Hepatocyte (in vitro differentiated cells): Measurements from ENCODE around the gene CDH4. TPM values are rescaled to one million over a fixed set of nuclear protein-coding genes. Genes with fewer than 3 reads are reported as not detected.

Experiments
- DNase-seq: peaks from one replicate; pipeline ENCODE4 v3.0.0-alpha.2; 2016; ENCODE audit warnings: low spot score
- H2AFZ ChIP-seq: fragments of 200-600 bp; sonication (generic); 2 replicates; pipeline ENCODE4 v1.6.0; 2016; ENCODE audit warnings: antibody characterized with exemption, mild to moderate bottlenecking
- H3K27ac ChIP-seq: fragments of 200-600 bp; sonication (generic); 2 replicates; pipeline ENCODE4 v1.5.1; 2016; ENCODE audit warnings: mild to moderate bottlenecking
- H3K27me3 ChIP-seq: fragments of 200-600 bp; sonication (generic); 2 replicates; pipeline ENCODE4 v1.6.1; 2016
- H3K36me3 ChIP-seq: fragments of 200-600 bp; sonication (generic); replicated peaks from 2 replicates; pipeline ENCODE4 v1.5.1; 2016; ENCODE audit warnings: low read depth; ENCODE audit not compliant: insufficient read depth
- H3K4me1 ChIP-seq: fragments of 200-600 bp; sonication (generic); 2 replicates; pipeline ENCODE4 v1.5.1; 2016; ENCODE audit warnings: mild to moderate bottlenecking, moderate library complexity; ENCODE audit not compliant: insufficient read depth
- H3K4me2 ChIP-seq: fragments of 200-600 bp; sonication (generic); 2 replicates; pipeline ENCODE4 v1.6.0; 2016
- H3K4me3 ChIP-seq: fragments of 200-600 bp; sonication (generic); 2 replicates; pipeline ENCODE4 v1.5.1; 2016; ENCODE audit warnings: mild to moderate bottlenecking
- H3K79me2 ChIP-seq: fragments of 200-600 bp; sonication (generic); 2 replicates; pipeline ENCODE4 v1.6.0; 2017; ENCODE audit warnings: mild to moderate bottlenecking
- H3K9me2 ChIP-seq: fragments of 200-600 bp; sonication (generic); replicated peaks from 2 replicates; pipeline ENCODE4 v1.6.0; 2017; ENCODE audit warnings: mild to moderate bottlenecking; ENCODE audit not compliant: insufficient read depth
- H3K9me3 ChIP-seq: fragments of 200-600 bp; sonication (generic); 2 replicates; pipeline ENCODE4 v1.5.1; 2016; ENCODE audit warnings: low read depth, mild to moderate bottlenecking
- H4K20me1 ChIP-seq: fragments of 200-600 bp; sonication (generic); 2 replicates; pipeline ENCODE4 v1.6.0; 2016; ENCODE audit warnings: mild to moderate bottlenecking; ENCODE audit not compliant: insufficient read depth, poor library complexity, severe bottlenecking
- EZH2 ChIP-seq: fragments of 200-600 bp; sonication (generic); IDR thresholded peaks from 2 replicates; pipeline ENCODE4 v1.6.1; 2016; ENCODE audit warnings: antibody characterized with exemption, mild to moderate bottlenecking, borderline replicate concordance
- EZH2phosphoT487 ChIP-seq: fragments of 200-600 bp; sonication (generic); IDR thresholded peaks from one replicate; pipeline ENCODE4 v1.6.1; 2018; ENCODE audit warnings: antibody characterized with exemption, mild to moderate bottlenecking, low read depth, moderate library complexity; ENCODE audit not compliant: unreplicated experiment, severe bottlenecking
- WGBS: methylation state at CpG from one replicate; pipeline ENCODE4 v1.1.6; 2016; ENCODE audit warnings: low lambda C conversion rate; ENCODE audit errors: missing lambda C conversion rate; 5-methylcytosine and 5-hydroxymethylcytosine counted together
- polyA plus RNA-seq: library from polyadenylated mRNA; unstranded; fragments of >200 nt; fragmentation: Nextera tagmentation; extraction: Ambion mirVana; gene quantifications from 2 replicates; pipeline ENCODE4 v1.2.1, GENCODE V29; 2016
- total RNA-seq: library from RNA; depleted of rRNA; stranded (reverse); fragments of >200 nt; gene quantifications from 2 replicates; pipeline ENCODE4 v1.2.3, GENCODE V29; 2014
- TF ChIP-seq, protein P1 (sequence below): fragments of 200-600 bp; sonication (generic); IDR thresholded peaks from 2 replicates; pipeline ENCODE4 v1.5.1; 2016; ENCODE audit warnings: antibody characterized with exemption, mild to moderate bottlenecking; ENCODE audit not compliant: poor library complexity

Gene CDH4
- total and polyA plus RNA-seq, 2 experiments from 2014 or later, result 0.53 to 0.73 TPM

DNA sequence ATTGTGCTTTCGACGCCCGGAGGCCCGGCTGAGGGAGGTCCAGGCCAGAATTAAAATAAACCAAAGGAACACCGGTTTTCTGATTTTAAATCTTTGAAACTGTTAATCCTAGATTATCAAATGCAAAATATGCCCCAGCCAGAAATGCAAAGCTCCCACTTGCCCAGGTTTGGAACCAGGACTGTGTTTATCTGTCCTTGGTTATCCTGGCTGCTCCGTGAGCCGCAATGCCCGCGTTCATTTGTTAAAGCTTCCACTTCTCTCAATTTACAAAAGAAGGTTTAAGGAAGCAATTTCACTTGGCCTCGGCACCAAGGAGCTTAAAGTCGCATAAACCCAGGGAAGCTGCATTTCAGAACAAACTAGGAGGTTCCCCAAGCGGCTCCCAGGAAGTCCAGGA lies 563.6 kb downstream of the CDH4 start:
- H3K27me3 ChIP-seq, result no peaks in the 10 kb centered on the region
- no peaks in the 10 kb centered on the region for H3K4me1 ChIP-seq
- H3K27ac ChIP-seq, result no peak overlapping the region

DNA sequence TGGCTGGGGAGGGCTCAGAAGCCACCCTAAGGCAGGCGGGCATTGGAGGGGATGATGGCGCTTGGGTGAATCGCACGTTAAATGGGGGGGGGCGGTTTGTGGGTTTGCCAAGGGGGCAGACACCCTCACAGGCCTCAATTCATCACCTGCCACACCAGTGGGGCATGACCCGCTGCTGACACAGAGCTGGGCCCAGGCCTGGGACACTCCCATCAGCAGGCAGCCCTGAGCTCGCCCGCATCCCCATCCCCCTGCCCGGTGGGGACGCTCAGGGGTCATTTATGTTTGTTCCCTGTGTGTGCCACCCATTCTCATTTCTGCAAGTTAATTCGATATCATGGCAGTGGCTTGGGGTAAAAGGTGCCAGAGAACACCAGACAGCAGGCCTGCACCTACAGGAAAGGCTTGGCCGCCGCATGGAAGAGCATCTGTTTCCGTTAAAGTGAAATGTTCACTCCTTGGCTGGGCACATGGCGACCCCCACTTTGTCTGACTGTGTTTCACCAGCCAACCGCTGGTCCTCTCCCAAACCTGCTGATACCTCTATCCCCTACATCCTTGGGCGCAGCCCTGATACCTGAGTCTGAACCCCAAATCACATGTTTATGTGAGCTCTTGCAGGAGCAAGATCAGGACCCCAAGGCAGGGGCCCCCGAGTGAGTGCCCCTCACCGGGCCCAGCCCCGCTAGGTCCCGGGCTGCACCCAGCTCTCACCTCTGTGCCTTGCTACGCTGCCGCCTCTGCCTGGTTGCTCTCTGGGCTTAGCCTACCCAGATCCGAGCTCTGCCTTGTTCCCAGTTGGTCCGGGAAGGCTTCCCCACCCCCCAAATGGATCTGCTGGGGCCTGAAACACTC lies 564.8 kb downstream of the CDH4 start:
- Histone ChIP-seq H2AFZ (no peak overlapping the region), H3K4me3 (no peak overlapping the region), H3K9me3 (no peaks in the 10 kb centered on the region), H3K27me3 (no peaks in the 10 kb centered on the region), H3K36me3 (no peaks in the 10 kb centered on the region), H4K20me1 (no peaks in the 10 kb centered on the region), H3K4me2 (no peak overlapping the region), H3K27ac (no peak overlapping the region), H3K9me2 (no peaks in the 10 kb centered on the region), H3K79me2 (no peaks in the 10 kb centered on the region), H3K4me1 (no peaks in the 10 kb centered on the region)
- no peak for DNase-seq
- WGBS, result 89% methylated on average over 25 of the region's 25 CpGs
- TF ChIP-seq, protein P1, sequence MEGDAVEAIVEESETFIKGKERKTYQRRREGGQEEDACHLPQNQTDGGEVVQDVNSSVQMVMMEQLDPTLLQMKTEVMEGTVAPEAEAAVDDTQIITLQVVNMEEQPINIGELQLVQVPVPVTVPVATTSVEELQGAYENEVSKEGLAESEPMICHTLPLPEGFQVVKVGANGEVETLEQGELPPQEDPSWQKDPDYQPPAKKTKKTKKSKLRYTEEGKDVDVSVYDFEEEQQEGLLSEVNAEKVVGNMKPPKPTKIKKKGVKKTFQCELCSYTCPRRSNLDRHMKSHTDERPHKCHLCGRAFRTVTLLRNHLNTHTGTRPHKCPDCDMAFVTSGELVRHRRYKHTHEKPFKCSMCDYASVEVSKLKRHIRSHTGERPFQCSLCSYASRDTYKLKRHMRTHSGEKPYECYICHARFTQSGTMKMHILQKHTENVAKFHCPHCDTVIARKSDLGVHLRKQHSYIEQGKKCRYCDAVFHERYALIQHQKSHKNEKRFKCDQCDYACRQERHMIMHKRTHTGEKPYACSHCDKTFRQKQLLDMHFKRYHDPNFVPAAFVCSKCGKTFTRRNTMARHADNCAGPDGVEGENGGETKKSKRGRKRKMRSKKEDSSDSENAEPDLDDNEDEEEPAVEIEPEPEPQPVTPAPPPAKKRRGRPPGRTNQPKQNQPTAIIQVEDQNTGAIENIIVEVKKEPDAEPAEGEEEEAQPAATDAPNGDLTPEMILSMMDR, result no peak
- TF ChIP-seq EZH2phosphoT487 (no peak), EZH2 (no peak)

More for the DNA sequence above, 563.6 kb downstream of the CDH4 start:
- no peak overlapping the region for H3K4me2 ChIP-seq
- no peaks in the 10 kb centered on the region for H3K9me3 ChIP-seq
- H3K79me2 ChIP-seq, result no peaks in the 10 kb centered on the region
- no peak for DNase-seq
- H2AFZ ChIP-seq, result no peak overlapping the region
- H3K36me3 ChIP-seq, result no peaks in the 10 kb centered on the region
- H3K9me2 ChIP-seq, result no peaks in the 10 kb centered on the region
- 87% methylated on average over 12 of the region's 12 CpGs for WGBS
- H4K20me1 ChIP-seq, result no peaks in the 10 kb centered on the region
- no peak overlapping the region for H3K4me3 ChIP-seq
- no peak for TF ChIP-seq EZH2phosphoT487

DNA sequence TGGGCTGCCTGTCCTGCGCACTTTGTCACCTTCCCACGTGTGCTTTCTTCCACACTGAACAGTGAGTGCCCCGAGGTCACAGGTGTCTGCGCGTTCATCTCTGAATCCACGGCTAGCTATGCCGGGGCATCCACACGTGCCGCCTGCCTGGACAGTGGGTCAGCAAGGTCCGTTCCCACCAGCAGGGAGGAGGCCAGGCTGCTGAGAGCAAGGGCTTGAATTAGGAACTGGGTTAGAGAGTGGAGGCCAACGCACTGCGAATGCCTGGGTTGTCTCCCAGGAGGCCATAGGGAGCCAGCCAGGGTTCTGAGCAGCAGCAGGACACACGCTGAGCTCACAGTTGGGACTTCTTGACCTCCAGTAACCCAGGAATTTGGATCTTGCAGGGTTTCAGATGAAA lies 565.5 kb downstream of the CDH4 start:
- TF ChIP-seq EZH2phosphoT487 (no peak), EZH2 (no peak)
- TF ChIP-seq, protein P1, result no peak

DNA sequence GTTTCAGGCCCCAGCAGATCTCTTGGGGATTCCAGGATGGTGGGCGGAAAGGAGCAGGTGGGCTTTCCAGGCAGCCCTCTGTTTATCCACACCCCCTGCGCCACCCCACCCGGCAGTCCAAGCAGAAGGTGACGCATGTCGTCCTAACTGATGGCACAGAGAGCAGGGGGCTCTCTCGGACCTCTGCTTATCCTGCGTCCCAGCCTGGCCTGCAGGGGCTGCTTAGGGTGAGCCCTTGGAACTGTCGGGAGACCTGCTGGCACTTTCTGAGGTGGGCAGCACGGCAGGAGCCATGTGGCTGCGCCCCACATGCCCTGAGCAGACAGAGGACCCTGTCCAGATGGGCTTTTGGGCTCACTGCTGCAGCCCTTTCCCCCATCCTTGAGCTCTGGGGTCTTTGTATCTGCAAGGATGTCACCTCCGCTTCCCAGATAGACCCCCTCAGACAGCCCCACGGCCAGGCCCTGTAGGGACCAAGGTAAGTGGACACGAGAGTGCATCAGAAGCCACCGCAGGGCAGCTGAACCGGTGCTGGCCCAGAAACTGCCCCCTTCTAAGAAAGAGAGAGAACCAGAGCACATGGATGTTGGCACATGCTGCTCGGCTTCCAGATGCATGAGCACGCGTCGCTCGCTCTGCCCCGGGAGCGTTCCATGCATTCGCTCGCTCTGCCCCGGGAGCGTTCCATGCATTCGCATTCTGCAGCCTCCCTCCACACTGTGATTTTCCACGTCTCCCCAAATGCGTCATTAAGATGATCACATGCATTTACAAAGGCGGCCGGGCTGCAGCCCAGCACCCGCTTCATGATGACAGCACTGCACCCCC lies 566.9 kb downstream of the CDH4 start:
- no peaks in the 10 kb centered on the region for H3K79me2 ChIP-seq
- H3K4me3 ChIP-seq, result no peak overlapping the region
- H3K27ac ChIP-seq, result no peak overlapping the region
- TF ChIP-seq EZH2phosphoT487 (no peak), EZH2 (no peak)
- TF ChIP-seq, protein P1, result no peak
- no peaks in the 10 kb centered on the region for H3K4me1 ChIP-seq
- H3K9me2 ChIP-seq, result no peaks in the 10 kb centered on the region
- H3K4me2 ChIP-seq, result no peak overlapping the region
- 92% methylated on average over 32 of the region's 32 CpGs for WGBS
- no peaks in the 10 kb centered on the region for H3K9me3 ChIP-seq
- no peak for DNase-seq
- no peaks in the 10 kb centered on the region for H4K20me1 ChIP-seq
- no peak overlapping the region for H2AFZ ChIP-seq
- no peaks in the 10 kb centered on the region for H3K36me3 ChIP-seq
- H3K27me3 ChIP-seq, result no peaks in the 10 kb centered on the region

More for the DNA sequence above, 565.5 kb downstream of the CDH4 start:
- H3K4me1 ChIP-seq, result no peaks in the 10 kb centered on the region
- no peaks in the 10 kb centered on the region for H3K79me2 ChIP-seq
- no peaks in the 10 kb centered on the region for H3K9me3 ChIP-seq
- H3K4me3 ChIP-seq, result no peak overlapping the region
- DNase-seq, result no peak
- H3K36me3 ChIP-seq, result no peaks in the 10 kb centered on the region
- H2AFZ ChIP-seq, result no peak overlapping the region
- WGBS, result 92% methylated on average over 13 of the region's 13 CpGs
- no peaks in the 10 kb centered on the region for H3K9me2 ChIP-seq
- no peaks in the 10 kb centered on the region for H3K27me3 ChIP-seq
- H3K27ac ChIP-seq, result no peak overlapping the region
- no peaks in the 10 kb centered on the region for H4K20me1 ChIP-seq
- no peak overlapping the region for H3K4me2 ChIP-seq
